Stomach (tissue), 9 donors: ENCODE measurements around the gene ABCA13. TPM values are rescaled to one million over a fixed set of nuclear protein-coding genes. Genes with fewer than 3 reads are reported as not detected.

Source experiments
- DNase-seq, 2 donors: peaks; one replicate each; pipeline versions ENCODE4 v3.0.0 to v3.0.0-alpha.2; 2013 to 2019
- H3K27ac ChIP-seq, 5 donors: fragments of 200-600 bp in 4 of 5; sonication (generic) in 4 of 5; one replicate each; pipeline ENCODE4 v1.5.1; 2013 to 2019; ENCODE audit warnings: mild to moderate bottlenecking in 1 of 5, moderate library complexity in 1 of 5
- H3K27me3 ChIP-seq, 3 donors: fragments of 200-600 bp; sonication (generic); one replicate each; pipeline ENCODE4 v1.5.1; 2017 to 2019; ENCODE audit warnings: mixed run types in 1 of 3
- H3K36me3 ChIP-seq, 4 donors: fragments of 200-600 bp; sonication (generic); 1 replicate in 3 of 4; 2 replicates in 1 of 4; pipeline ENCODE4 v1.5.1; 2016 to 2019
- H3K4me1 ChIP-seq, 4 donors: fragments of 200-600 bp; sonication (generic); one replicate each; pipeline ENCODE4 v1.5.1; 2016 to 2019
- H3K4me3 ChIP-seq, 4 donors: fragments of 200-600 bp; sonication (generic) in 3 of 4; one replicate each; pipeline ENCODE4 v1.5.1; 2016 to 2019; ENCODE audit warnings: mild to moderate bottlenecking in 1 of 4
- H3K9me3 ChIP-seq, 4 donors: fragments of 200-600 bp; sonication (generic); one replicate each; pipeline ENCODE4 v1.5.1; 2016 to 2019
- CTCF ChIP-seq, 7 experiments: fragments of 450-650 bp in 4 of 7; fragments of 200-600 bp in 3 of 7; sonication (generic) in 3 of 7; IDR thresholded peaks; one replicate each; pipeline ENCODE4 v1.5.1; 2016 to 2019; ENCODE audit warnings: antibody characterized with exemption in 7 of 7, control low read depth in 2 of 7, mild to moderate bottlenecking in 1 of 7
- EP300 ChIP-seq: sonication (generic); formaldehyde crosslinking; IDR thresholded peaks from one replicate; pipeline ENCODE4 v1.6.1; 2017; ENCODE audit warnings: antibody characterized with exemption
- POLR2A ChIP-seq, 4 donors: fragments of 450-650 bp; IDR thresholded peaks; one replicate each; pipeline ENCODE4 v1.6.1; 2016; ENCODE audit warnings: antibody characterized with exemption in 4 of 4, control low read depth in 2 of 4, mild to moderate bottlenecking in 1 of 4, moderate library complexity in 1 of 4
- POLR2AphosphoS5 ChIP-seq, 3 donors: sonication (generic); formaldehyde crosslinking; IDR thresholded peaks; one replicate each; pipeline ENCODE4 v1.6.1; 2016; ENCODE audit warnings: antibody characterized with exemption in 3 of 3
- WGBS, 5 donors: extraction: QIAGEN DNeasy Blood & Tissue Kit in 3 of 5; methylation state at CpG; one replicate each; pipeline versions ENCODE4 v1.1.5 to v1.1.7; 2013 to 2018; 5-methylcytosine and 5-hydroxymethylcytosine counted together
- intact Hi-C: fragments of 100-400 bp; cut with DNase I; formaldehyde crosslinking; loops from one replicate; pipeline ENCODE4 v1.15.1; 2023; ENCODE audit warnings: low total_unique reads
- polyA plus RNA-seq, 3 donors: library from polyadenylated mRNA; stranded (reverse); fragments of 200-250 nt; gene quantifications; one replicate each; pipeline ENCODE4 v1.2.3, GENCODE V29; 2013
- total RNA-seq, 5 donors: library from RNA; depleted of rRNA; stranded (reverse); fragments of >200 nt; gene quantifications; one replicate each; pipeline versions ENCODE4 v1.1.0 to v1.2.3, GENCODE V29; 2014 to 2016
- donor health status: healthy with polysubstance abuse.
- donor health status: Bipolar disorder and iron deficiency.
- donor health status: healthy.

ABCA13 gene
- total and polyA plus RNA-seq, 8 donors: under 0.01 to 0.92 (median 0.50) TPM; not detected in 5

- Histone ChIP-seq H3K27ac (no peak overlapping the region), H3K4me1 (no peaks in the 10 kb centered on the region), H3K27me3 (no peaks in the 10 kb centered on the region), H3K4me3 (no peak overlapping the region), H3K36me3 (no peaks in the 10 kb centered on the region), H3K9me3 (peaks cover 0 to 3% (median 0%) of the 10 kb centered on the region in 4 donors)
- 75 to 84% (median 78%) methylated on average over 8 of the region's 8 CpGs for whole genome bisulfite sequencing, 5 donors
- TF ChIP-seq POLR2A (IDR thresholded peaks at IDR 0.05): no peak
- TF ChIP-seq CTCF (IDR thresholded peaks at IDR 0.05): peak in 1 of 7 experiments; percentile 22
- DNase-seq: peak in 1 of 2 donors; percentile 57
- intact Hi-C loops: no loop called here
Measured at GRCh38 chr7:48154792-48155413, 16.4 kb upstream of the ABCA13 start.

GRCh38 chr7:48158404-48158803, 12.9 kb upstream of the ABCA13 start:
- intact Hi-C loops: no loop called here
- Histone ChIP-seq H3K4me1 (no peaks in the 10 kb centered on the region), H3K27me3 (peaks cover 0 to 4% (median 0%) of the 10 kb centered on the region in 3 donors), H3K9me3 (peaks cover 0 to 9% (median 3%) of the 10 kb centered on the region in 4 donors), H3K27ac (no peak overlapping the region), H3K36me3 (no peaks in the 10 kb centered on the region), H3K4me3 (no peak overlapping the region)
- WGBS, 5 donors: 83 to 95% (median 90%) methylated on average over 2 of the region's 2 CpGs
- no peak for DNase-seq
- TF ChIP-seq POLR2A (IDR thresholded peaks at IDR 0.05) (no peak), CTCF (IDR thresholded peaks at IDR 0.05) (no peak), POLR2AphosphoS5 (IDR thresholded peaks at IDR 0.05) (no peak), EP300 (no peak)

GRCh38 chr7:48161407-48162125, 9.7 kb upstream of the ABCA13 start:
- peaks cover 0 to 7% (median 3%) of the 10 kb centered on the region in 4 donors for H3K9me3 ChIP-seq
- H3K36me3 ChIP-seq: no peaks in the 10 kb centered on the region
- no peak overlapping the region for H3K4me3 ChIP-seq
- TF ChIP-seq CTCF (IDR thresholded peaks at IDR 0.05) (no peak), EP300 (no peak), POLR2AphosphoS5 (IDR thresholded peaks at IDR 0.05) (no peak)
- 67 to 90% (median 88%) methylated on average over 1 of the region's 1 CpG for WGBS, 5 donors
- H3K27ac ChIP-seq: no peak overlapping the region
- intact Hi-C loops: no loop called here
- H3K27me3 ChIP-seq: peaks cover 0 to 4% (median 0%) of the 10 kb centered on the region in 3 donors
- no peak for DNase-seq
- H3K4me1 ChIP-seq: no peaks in the 10 kb centered on the region

GRCh38 chr7:48165157-48165556, 6.1 kb upstream of the ABCA13 start:
- intact Hi-C loops: no loop called here
- 75 to 87% (median 81%) methylated on average over 2 of the region's 2 CpGs for WGBS, 5 donors
- Histone ChIP-seq H3K9me3 (peaks cover 0 to 10% (median 3%) of the 10 kb centered on the region in 4 donors), H3K4me3 (no peak overlapping the region), H3K36me3 (no peaks in the 10 kb centered on the region), H3K27me3 (peaks cover 0 to 4% (median 0%) of the 10 kb centered on the region in 3 donors), H3K4me1 (no peaks in the 10 kb centered on the region), H3K27ac (no peak overlapping the region)
- no peak for TF ChIP-seq POLR2A (IDR thresholded peaks at IDR 0.05)
- no peak for TF ChIP-seq EP300
- no peak for TF ChIP-seq CTCF (IDR thresholded peaks at IDR 0.05)
- no peak for TF ChIP-seq POLR2AphosphoS5 (IDR thresholded peaks at IDR 0.05)
- no peak for DNase-seq
